ENCODE measurements around the gene RASGEF1B.

- no peak for TF ChIP-seq CTCF (IDR thresholded peaks at IDR 0.05)
- no peak for TF ChIP-seq POLR2A (IDR thresholded peaks at IDR 0.05)
Observed at GRCh38 chr4:81469781-81470455, 1.8 kb downstream of the RASGEF1B start.

All from body of pancreas (tissue), 4 donors.